Ectodermal cell (in vitro differentiated cells): ENCODE data around the gene PPARD.
"Not testable (repeated sequence)": the region's sequence is repeated elsewhere in the genome, so short reads cannot be mapped to it uniquely, and the experiment has no call there.

Source experiments
- H3K27ac ChIP-seq: 2 replicates; pipeline ENCODE4 v1.7.0; 2013; ENCODE audit warnings: mild to moderate bottlenecking, low read depth, low read length; ENCODE audit not compliant: insufficient read depth, poor library complexity, severe bottlenecking
- H3K27me3 ChIP-seq: 2 replicates; pipeline ENCODE4 v1.7.0; 2013; ENCODE audit warnings: mild to moderate bottlenecking, low read length; ENCODE audit not compliant: insufficient read depth, control insufficient read depth, poor library complexity, severe bottlenecking
- H3K36me3 ChIP-seq: one replicate; pipeline ENCODE4 v1.7.0; 2013; ENCODE audit warnings: low read length; ENCODE audit not compliant: control insufficient read depth, insufficient read depth
- H3K4me1 ChIP-seq: one replicate; pipeline ENCODE4 v1.7.0; 2013; ENCODE audit warnings: low read length; ENCODE audit not compliant: control insufficient read depth, insufficient read depth
- H3K4me3 ChIP-seq: 2 replicates; pipeline ENCODE4 v1.7.0; 2013; ENCODE audit warnings: low read depth, low read length, control low read depth; ENCODE audit not compliant: insufficient read depth
- H3K9me3 ChIP-seq: 2 replicates; pipeline ENCODE4 v1.7.0; 2013; ENCODE audit warnings: mild to moderate bottlenecking, low read length, moderate library complexity; ENCODE audit not compliant: control insufficient read depth
- WGBS, 2 experiments: methylation state at CpG; one replicate each; pipeline ENCODE4 v1.1.7; 2013; ENCODE audit warnings: missing lambda C conversion rate in 2 of 2; 5-methylcytosine and 5-hydroxymethylcytosine counted together

Gene PPARD

GRCh38 chr6:35312807-35313206 lies 29.6 kb upstream of the PPARD start:
- Histone ChIP-seq H3K4me3 (no peak overlapping the region), H3K27me3 (peaks cover 19% of the 10 kb centered on the region), H3K9me3 (no peaks in the 10 kb centered on the region), H3K27ac (no peak overlapping the region), H3K36me3 (no peaks in the 10 kb centered on the region), H3K4me1 (no peaks in the 10 kb centered on the region)
- WGBS, 2 experiments, result 0 to 36% methylated on average over 1 to 2 of the region's 2 CpGs

GRCh38 chr6:35317483-35318195 lies 24.7 kb upstream of the PPARD start:
- Histone ChIP-seq H3K36me3 (no peaks in the 10 kb centered on the region), H3K4me3 (peak overlapping the region; percentile 43), H3K27me3 (peaks cover 22% of the 10 kb centered on the region), H3K27ac (no peak overlapping the region), H3K4me1 (no peaks in the 10 kb centered on the region), H3K9me3 (no peaks in the 10 kb centered on the region)
- WGBS, 2 experiments, result 21 to 25% methylated on average over 28 of the region's 28 CpGs

- peaks cover 22% of the 10 kb centered on the region for H3K27me3 ChIP-seq
- H3K36me3 ChIP-seq, result no peaks in the 10 kb centered on the region
- WGBS, 2 experiments, result 17 to 18% methylated on average over 55 of the region's 55 CpGs
- H3K4me1 ChIP-seq, result no peaks in the 10 kb centered on the region
- H3K4me3 ChIP-seq, result peak overlapping the region; percentile 43
- H3K9me3 ChIP-seq, result no peaks in the 10 kb centered on the region
- no peak overlapping the region for H3K27ac ChIP-seq
Observed at GRCh38 chr6:35318196-35319171, 23.9 kb upstream of the PPARD start.

GRCh38 chr6:35319346-35320030 lies 22.9 kb upstream of the PPARD start:
- 90 to 94% methylated on average over 19 to 20 of the region's 20 CpGs for WGBS, 2 experiments
- Histone ChIP-seq H3K27ac (no peak overlapping the region), H3K4me3 (no peak overlapping the region), H3K4me1 (no peaks in the 10 kb centered on the region), H3K36me3 (no peaks in the 10 kb centered on the region), H3K9me3 (no peaks in the 10 kb centered on the region), H3K27me3 (peaks cover 22% of the 10 kb centered on the region)

GRCh38 chr6:35320031-35320410 lies 22.3 kb upstream of the PPARD start:
- no peaks in the 10 kb centered on the region for H3K9me3 ChIP-seq
- no peaks in the 10 kb centered on the region for H3K36me3 ChIP-seq
- H3K27me3 ChIP-seq, result peaks cover 22% of the 10 kb centered on the region
- no peaks in the 10 kb centered on the region for H3K4me1 ChIP-seq
- WGBS, 2 experiments, result 87 to 95% methylated on average over 2 of the region's 2 CpGs
- H3K27ac ChIP-seq, result no peak overlapping the region
- no peak overlapping the region for H3K4me3 ChIP-seq

- H3K4me1 ChIP-seq, result no peaks in the 10 kb centered on the region
- no peaks in the 10 kb centered on the region for H3K9me3 ChIP-seq
- WGBS, 2 experiments, result 88 to 91% methylated on average over 8 of the region's 8 CpGs
- peaks cover 21% of the 10 kb centered on the region for H3K27me3 ChIP-seq
- no peak overlapping the region for H3K4me3 ChIP-seq
- no peak overlapping the region for H3K27ac ChIP-seq
- no peaks in the 10 kb centered on the region for H3K36me3 ChIP-seq
Observed at GRCh38 chr6:35321091-35321490, 21.3 kb upstream of the PPARD start.

GRCh38 chr6:35327349-35328027 lies 14.9 kb upstream of the PPARD start:
- no peaks in the 10 kb centered on the region for H3K27me3 ChIP-seq
- 49 to 55% methylated on average over 7 of the region's 7 CpGs for WGBS, 2 experiments
- no peaks in the 10 kb centered on the region for H3K36me3 ChIP-seq
- no peaks in the 10 kb centered on the region for H3K9me3 ChIP-seq
- no peak overlapping the region for H3K4me3 ChIP-seq
- no peaks in the 10 kb centered on the region for H3K4me1 ChIP-seq
- H3K27ac ChIP-seq, result no peak overlapping the region

- H3K9me3 ChIP-seq, result no peaks in the 10 kb centered on the region
- H3K27me3 ChIP-seq, result no peaks in the 10 kb centered on the region
- H3K27ac ChIP-seq, result no peak overlapping the region
- no peaks in the 10 kb centered on the region for H3K4me1 ChIP-seq
- no peaks in the 10 kb centered on the region for H3K36me3 ChIP-seq
- WGBS, 2 experiments, result 75 to 86% methylated on average over 1 of the region's 1 CpG
- H3K4me3 ChIP-seq, result no peak overlapping the region
Observed at GRCh38 chr6:35328108-35328723, 14.1 kb upstream of the PPARD start.

GRCh38 chr6:35328965-35329364 lies 13.4 kb upstream of the PPARD start:
- not testable (repeated sequence) for H3K9me3 ChIP-seq, H3K4me1 ChIP-seq
- WGBS, 2 experiments, result 90 to 94% methylated on average over 7 to 8 of the region's 8 CpGs

More at GRCh38 chr6:35328965-35329364, 13.4 kb upstream of the PPARD start:
- H3K36me3 ChIP-seq, H3K4me3 ChIP-seq, H3K27ac ChIP-seq, H3K27me3 ChIP-seq: not testable (repeated sequence)
